ENCODE results near the gene UVRAG.

UVRAG gene

DNA sequence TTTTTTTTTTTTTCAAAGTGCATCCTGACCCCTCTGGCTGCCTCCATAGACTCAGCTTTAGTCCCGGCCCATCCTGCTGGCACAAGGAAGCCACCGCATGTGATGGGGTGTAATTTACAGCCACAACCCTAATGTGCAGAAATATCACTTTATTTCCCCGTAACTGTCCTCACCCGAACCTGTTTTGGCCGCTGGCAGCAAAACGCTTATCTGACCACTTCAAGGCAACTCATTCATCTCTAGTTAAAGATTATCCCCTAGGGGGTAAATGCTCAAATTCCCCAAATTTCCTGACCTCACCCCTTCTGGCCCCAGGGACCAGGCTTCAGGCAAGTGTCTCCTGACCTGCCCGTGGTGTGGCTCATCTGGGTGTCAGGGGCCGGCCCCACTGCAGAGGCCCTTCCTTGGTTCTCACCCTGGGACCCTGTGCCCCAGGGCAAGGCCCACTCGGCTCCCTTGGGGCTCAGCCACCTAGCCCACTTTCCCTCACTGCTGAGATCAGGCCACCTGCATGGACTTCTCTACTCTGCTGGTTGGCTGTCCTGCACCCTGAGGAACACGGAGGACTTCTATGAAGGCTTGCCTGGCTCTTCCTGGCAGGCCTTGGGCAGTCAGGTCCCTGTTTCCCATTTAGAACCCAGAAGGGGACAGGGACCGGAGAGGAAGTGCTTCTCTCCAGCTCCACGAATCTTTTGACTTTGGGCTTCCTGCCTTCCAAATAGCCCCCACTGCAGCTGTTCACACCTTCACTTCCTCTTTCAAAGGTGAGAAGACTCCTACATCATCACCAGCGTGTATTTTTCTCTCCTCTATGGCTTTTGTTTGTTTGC is 337.9 kb downstream of the UVRAG start:
- H3K4me3 ChIP-seq (ENCODE audit: low read depth, low read length), result no peak overlapping the region

DNA sequence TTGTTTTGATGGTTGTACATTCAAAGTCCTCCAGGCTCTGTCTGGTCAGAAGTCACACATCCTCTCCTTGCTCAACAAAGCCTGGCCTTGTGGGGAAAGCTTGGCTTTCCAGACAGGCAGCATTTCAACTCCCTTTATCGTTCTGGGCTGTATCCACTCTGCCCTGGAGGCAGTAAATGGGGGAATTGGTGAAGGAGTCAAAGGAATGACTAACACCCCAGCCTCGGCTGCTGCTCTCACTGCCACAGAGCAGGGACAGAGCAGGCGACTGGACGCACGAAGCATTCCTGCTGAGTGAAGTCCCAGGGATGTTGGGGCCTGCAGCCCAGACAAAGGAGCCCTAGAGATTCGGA is 338.5 kb downstream of the UVRAG start:
- H3K4me3 ChIP-seq (ENCODE audit: low read depth, low read length), result no peak overlapping the region
- in situ Hi-C loops (cut with HindIII; ENCODE audit: low sequenced_read_pairs), result loop anchor here (25.0 kb wide), 1 partner anchor 241 kb away; no protein-coding TSS in a partner anchor
- TF ChIP-seq, protein P1, sequence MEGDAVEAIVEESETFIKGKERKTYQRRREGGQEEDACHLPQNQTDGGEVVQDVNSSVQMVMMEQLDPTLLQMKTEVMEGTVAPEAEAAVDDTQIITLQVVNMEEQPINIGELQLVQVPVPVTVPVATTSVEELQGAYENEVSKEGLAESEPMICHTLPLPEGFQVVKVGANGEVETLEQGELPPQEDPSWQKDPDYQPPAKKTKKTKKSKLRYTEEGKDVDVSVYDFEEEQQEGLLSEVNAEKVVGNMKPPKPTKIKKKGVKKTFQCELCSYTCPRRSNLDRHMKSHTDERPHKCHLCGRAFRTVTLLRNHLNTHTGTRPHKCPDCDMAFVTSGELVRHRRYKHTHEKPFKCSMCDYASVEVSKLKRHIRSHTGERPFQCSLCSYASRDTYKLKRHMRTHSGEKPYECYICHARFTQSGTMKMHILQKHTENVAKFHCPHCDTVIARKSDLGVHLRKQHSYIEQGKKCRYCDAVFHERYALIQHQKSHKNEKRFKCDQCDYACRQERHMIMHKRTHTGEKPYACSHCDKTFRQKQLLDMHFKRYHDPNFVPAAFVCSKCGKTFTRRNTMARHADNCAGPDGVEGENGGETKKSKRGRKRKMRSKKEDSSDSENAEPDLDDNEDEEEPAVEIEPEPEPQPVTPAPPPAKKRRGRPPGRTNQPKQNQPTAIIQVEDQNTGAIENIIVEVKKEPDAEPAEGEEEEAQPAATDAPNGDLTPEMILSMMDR (IDR thresholded peaks at IDR 0.05; ENCODE audit: low read depth, low read length, missing control alignments), result no peak
- no peak for DNase-seq (ENCODE audit: low read depth)

More for the DNA sequence above, 337.9 kb downstream of the UVRAG start:
- no peak for DNase-seq (ENCODE audit: low read depth)
- in situ Hi-C loops (cut with HindIII; ENCODE audit: low sequenced_read_pairs), result loop anchor here (25.0 kb wide), 1 partner anchor 241 kb away; no protein-coding TSS in a partner anchor
- TF ChIP-seq, protein P1 (IDR thresholded peaks at IDR 0.05; ENCODE audit: low read depth, low read length, missing control alignments), result no peak

DNA sequence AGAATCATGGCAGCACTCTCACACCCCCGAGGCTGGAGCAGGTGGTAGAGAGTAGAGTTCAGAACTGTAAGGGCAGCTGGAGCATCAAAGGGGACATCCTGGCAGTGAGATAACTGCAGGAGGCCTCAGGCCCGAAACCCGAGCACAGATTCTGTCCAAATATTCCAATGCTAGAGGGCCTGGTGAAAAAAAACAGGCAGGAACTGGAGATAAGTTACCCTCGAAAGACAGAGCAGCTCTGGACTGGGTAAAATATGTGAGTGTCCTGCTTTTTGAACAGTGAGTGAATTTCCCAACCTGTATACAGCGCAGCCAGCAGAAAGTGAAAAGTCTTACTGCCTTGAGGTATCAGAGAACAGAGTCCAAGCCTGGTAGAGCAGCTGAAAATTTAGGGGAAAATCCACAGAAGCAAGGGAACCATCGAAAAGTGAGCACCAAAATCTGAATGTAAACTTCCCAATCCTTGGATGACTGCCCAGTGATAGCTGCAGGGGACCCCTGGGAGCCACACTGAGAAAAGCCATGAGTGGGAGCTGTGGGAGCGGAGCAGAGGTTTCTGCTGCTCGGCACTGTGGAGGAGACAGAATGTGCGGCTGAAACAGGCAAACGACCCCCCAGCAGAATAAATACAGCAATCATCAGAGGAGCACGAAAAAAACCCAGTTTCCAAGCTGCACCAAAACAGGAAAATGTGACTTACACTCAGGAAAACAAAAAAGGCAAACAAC is 340.7 kb downstream of the UVRAG start:
- H3K4me3 ChIP-seq (ENCODE audit: low read depth, low read length), result no peak overlapping the region
- TF ChIP-seq, protein P1 (IDR thresholded peaks at IDR 0.05; ENCODE audit: low read depth, low read length, missing control alignments), result no peak
- no peak for DNase-seq (ENCODE audit: low read depth)
- in situ Hi-C loops (cut with HindIII; ENCODE audit: low sequenced_read_pairs), result loop anchor here (25.0 kb wide), 1 partner anchor 243 kb away; no protein-coding TSS in a partner anchor

DNA sequence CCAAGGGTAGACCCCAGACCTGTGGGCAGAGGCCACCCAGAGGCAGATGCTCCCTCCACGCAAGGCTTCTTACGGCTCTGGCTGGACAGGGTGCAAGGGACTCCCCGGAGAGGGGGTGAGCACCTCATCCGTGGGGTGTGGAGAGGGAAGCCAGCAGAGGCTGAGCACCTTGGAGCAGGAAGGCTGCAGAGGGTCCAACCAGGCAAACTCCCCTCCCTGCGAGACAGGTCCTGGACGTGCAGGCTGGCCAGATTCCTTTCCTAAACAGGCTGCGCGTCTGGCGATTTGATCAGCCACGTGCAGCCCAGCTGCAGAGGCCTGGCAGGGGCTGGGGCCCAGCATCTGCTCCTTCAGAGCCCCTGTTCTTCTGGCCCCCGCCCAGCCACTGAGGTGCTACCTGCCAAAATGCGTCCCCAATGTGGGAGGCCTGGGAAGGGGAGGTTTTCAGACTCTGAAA is 342.0 kb downstream of the UVRAG start:
- TF ChIP-seq, protein P1 (IDR thresholded peaks at IDR 0.05; ENCODE audit: low read depth, low read length, missing control alignments), result no peak
- no peak overlapping the region for H3K4me3 ChIP-seq (ENCODE audit: low read depth, low read length)
- no peak for DNase-seq (ENCODE audit: low read depth)
- in situ Hi-C loops (cut with HindIII; ENCODE audit: low sequenced_read_pairs), result loop anchor here (25.0 kb wide), 1 partner anchor 245 kb away; no protein-coding TSS in a partner anchor

DNA sequence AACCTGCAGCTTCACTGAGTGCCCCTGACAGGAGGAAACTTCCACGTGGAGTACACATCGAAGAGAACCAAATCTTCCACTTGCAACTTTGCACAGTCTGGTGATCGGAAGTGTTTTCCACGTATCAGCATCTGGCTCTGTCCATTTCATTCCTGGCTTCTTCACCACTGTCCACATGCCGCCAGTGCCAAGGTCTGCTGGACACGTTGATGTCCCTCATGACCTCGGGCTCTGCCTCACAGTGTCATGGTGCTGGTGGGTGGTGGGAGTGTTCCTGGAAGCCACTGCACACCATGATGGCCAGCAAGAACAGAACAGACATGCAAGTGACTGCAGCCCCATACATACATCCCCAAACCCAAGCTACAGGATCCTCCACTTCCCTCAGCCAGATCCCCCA is 342.9 kb downstream of the UVRAG start:
- no peak for DNase-seq (ENCODE audit: low read depth)
- in situ Hi-C loops (cut with HindIII; ENCODE audit: low sequenced_read_pairs), result loop anchor here (25.0 kb wide), 1 partner anchor 246 kb away; no protein-coding TSS in a partner anchor
- no peak overlapping the region for H3K4me3 ChIP-seq (ENCODE audit: low read depth, low read length)
- TF ChIP-seq, protein P1 (IDR thresholded peaks at IDR 0.05; ENCODE audit: low read depth, low read length, missing control alignments), result no peak
